GM18867 (cell line): ENCODE measurements around the gene OR4S1.
"Not testable (repeated sequence)": the region's sequence is repeated elsewhere in the genome, so short reads cannot be mapped to it uniquely, and the experiment has no call there.

Experiments
- ATAC-seq: cut with Tn5 transposase; IDR thresholded peaks from one replicate; pipeline ENCODE4 v1.9.1; 2021; ENCODE audit warnings: mild to moderate bottlenecking, moderate library complexity; ENCODE audit not compliant: unreplicated experiment

The OR4S1 gene

GRCh38 chr11:48305923-48306322 is at the start of gene OR4S1:
Gene OR4S1 (plus strand): TSS chr11:48306223. CDS start chr11:48306223, 0 bp downstream.
- no peak for ATAC-seq

GRCh38 chr11:48261600-48261999 is 44.4 kb upstream of the OR4S1 start:
- no peak for ATAC-seq

GRCh38 chr11:48263423-48263911 is 42.6 kb upstream of the OR4S1 start, which contains the start of gene OR4X1:
Gene OR4X1 (plus strand): TSS chr11:48263861. CDS start chr11:48263861, 0 bp downstream.
- ATAC-seq: no peak

GRCh38 chr11:48270621-48271020 is 35.4 kb upstream of the OR4S1 start:
- no peak for ATAC-seq

GRCh38 chr11:48272606-48273005 is 33.4 kb upstream of the OR4S1 start:
- no peak for ATAC-seq

GRCh38 chr11:48307760-48308386 is 1.9 kb downstream of the OR4S1 start:
- peak; percentile 92 for ATAC-seq

GRCh38 chr11:48313590-48313989 is 7.6 kb downstream of the OR4S1 start:
- ATAC-seq: not testable (repeated sequence)

GRCh38 chr11:48319813-48320212 is 13.8 kb downstream of the OR4S1 start:
- not testable (repeated sequence) for ATAC-seq

- not testable (repeated sequence) for ATAC-seq
These were observed 18.6 kb downstream of the OR4S1 start, which contains the start of gene OR4C3 for GRCh38 chr11:48324620-48325019. Gene OR4C3 (plus strand): TSS chr11:48324920. CDS start chr11:48325022, 102 bp downstream.

GRCh38 chr11:48341466-48341865 is 35.4 kb downstream of the OR4S1 start:
- no peak for ATAC-seq

- not testable (repeated sequence) for ATAC-seq
These were observed 36.5 kb downstream of the OR4S1 start for GRCh38 chr11:48342505-48342904.

- not testable (repeated sequence) for ATAC-seq
These were observed 40.3 kb downstream of the OR4S1 start for GRCh38 chr11:48346286-48346685.

GRCh38 chr11:48354013-48354412 is 48.0 kb downstream of the OR4S1 start:
- no peak for ATAC-seq

- ATAC-seq: no peak
These were observed 48.7 kb downstream of the OR4S1 start for GRCh38 chr11:48354677-48355076.
